ENCODE data around the gene HRG. TPM values are rescaled to one million over a fixed set of nuclear protein-coding genes. Genes with fewer than 3 reads are reported as not detected.

The HRG gene
- polyA plus RNA-seq, 1 of the 3 experiments (the other 2 are of a cell fraction): not detected

GRCh38 chr3:186618318-186618938, 47.4 kb upstream of the HRG start:
- CTCF ChIA-PET: interaction anchor here (1.0 to 8.6 kb wide), 5 partner anchors 10 to 521 kb away, joined by 3 to 167 read pairs (median 16); partner anchors contain the start of gene RPL39L
- H4K20me1 ChIP-seq (ENCODE audit: insufficient read depth): no peaks in the 10 kb centered on the region
- TF ChIP-seq PBX3 (IDR thresholded peaks at IDR 0.05) (no peak), FOXM1 (IDR thresholded peaks at IDR 0.05; ENCODE audit: low read depth) (no peak), USF2 (IDR thresholded peaks at IDR 0.05; ENCODE audit: borderline replicate concordance, low read depth, low read length) (no peak), FOXJ3 (CRISPR knock-in tag; IDR thresholded peaks at IDR 0.05) (no peak), EP300 (IDR thresholded peaks at IDR 0.05; ENCODE audit: borderline replicate concordance in 1 of 2, low read depth in 1 of 2, low read length in 1 of 2) (no peak), RCOR1 (IDR thresholded peaks at IDR 0.05; ENCODE audit: low read length) (no peak), ZBTB33 (IDR thresholded peaks at IDR 0.05; ENCODE audit: borderline replicate concordance, low read depth) (no peak), MEF2A (IDR thresholded peaks at IDR 0.05; ENCODE audit: borderline replicate concordance, low read depth) (no peak), GATA2 (CRISPR knock-in tag; IDR thresholded peaks at IDR 0.05) (no peak), MAX (IDR thresholded peaks at IDR 0.05; ENCODE audit: low read depth) (no peak), NFIC (IDR thresholded peaks at IDR 0.05; ENCODE audit: borderline replicate concordance) (no peak), ELF1 (IDR thresholded peaks at IDR 0.05) (no peak)
- H3K27ac ChIP-seq (ENCODE audit: low read depth in 2 of 2, low read length in 1 of 2): no peak overlapping the region
- H3K9me2 ChIP-seq: no peaks in the 10 kb centered on the region
- no peak for DNase-seq
- no peaks in the 10 kb centered on the region for H3K36me3 ChIP-seq (replicated peaks in 1 of 2; ENCODE audit: control insufficient read depth in 1 of 2, insufficient read depth in 2 of 2, low read length in 1 of 2)
- H3K4me3 ChIP-seq (ENCODE audit: low read depth in 2 of 2, low read length in 1 of 2): no peak overlapping the region
- no peak overlapping the region for H3K4me2 ChIP-seq
- no peak overlapping the region for H3K9ac ChIP-seq
- no peaks in the 10 kb centered on the region for H3F3A ChIP-seq (replicated peaks; ENCODE audit: insufficient read depth)
- WGBS (ENCODE audit: low lambda C conversion rate): 68% methylated on average over 8 of the region's 8 CpGs
- peaks cover 0 to 7% of the 10 kb centered on the region in 2 experiments; a peak in 2 of 4 replicates for H3K4me1 ChIP-seq (ENCODE audit: control insufficient read depth in 1 of 2, insufficient read depth in 2 of 2, low read depth in 1 of 2, low read length in 1 of 2)
- H3K9me3 ChIP-seq: no peaks in the 10 kb centered on the region
- POLR2A ChIA-PET: no interaction called here
- H3K79me2 ChIP-seq (ENCODE audit: insufficient read depth): no peaks in the 10 kb centered on the region
- H2AFZ ChIP-seq (ENCODE audit: low read depth): no peak overlapping the region
- H3K27me3 ChIP-seq (ENCODE audit: insufficient read depth): peaks cover 42% of the 10 kb centered on the region; the same call in 1 of the 2 replicates

GRCh38 chr3:186619787-186620212, 46.0 kb upstream of the HRG start:
- WGBS (ENCODE audit: low lambda C conversion rate): 57% methylated on average over 5 of the region's 5 CpGs
- no peak overlapping the region for H3K4me2 ChIP-seq
- no peak overlapping the region for H3K9ac ChIP-seq
- peaks cover 34% of the 10 kb centered on the region; the same call in 1 of the 2 replicates for H3K27me3 ChIP-seq (ENCODE audit: insufficient read depth)
- H3K4me1 ChIP-seq (ENCODE audit: control insufficient read depth in 1 of 2, insufficient read depth in 2 of 2, low read depth in 1 of 2, low read length in 1 of 2): peaks cover 0 to 3% of the 10 kb centered on the region in 2 experiments; a peak in 2 of 4 replicates
- H4K20me1 ChIP-seq (ENCODE audit: insufficient read depth): no peaks in the 10 kb centered on the region
- H3K9me3 ChIP-seq: no peaks in the 10 kb centered on the region
- no peaks in the 10 kb centered on the region for H3K36me3 ChIP-seq (replicated peaks in 1 of 2; ENCODE audit: control insufficient read depth in 1 of 2, insufficient read depth in 2 of 2, low read length in 1 of 2)
- no peaks in the 10 kb centered on the region for H3F3A ChIP-seq (replicated peaks; ENCODE audit: insufficient read depth)
- ChIA-PET CTCF (interaction anchor here (1.2 to 8.6 kb wide), 2 partner anchors 202 to 636 kb away, joined by 3 to 119 read pairs; no protein-coding TSS in a partner anchor), POLR2A (no interaction called here)
- no peaks in the 10 kb centered on the region for H3K9me2 ChIP-seq
- no peak overlapping the region for H3K4me3 ChIP-seq (ENCODE audit: low read depth in 2 of 2, low read length in 1 of 2)
- H3K27ac ChIP-seq (ENCODE audit: low read depth in 2 of 2, low read length in 1 of 2): no peak overlapping the region
- no peaks in the 10 kb centered on the region for H3K79me2 ChIP-seq (ENCODE audit: insufficient read depth)
- H2AFZ ChIP-seq (ENCODE audit: low read depth): no peak overlapping the region
- DNase-seq: no peak
- no peak for TF ChIP-seq RFX5 (IDR thresholded peaks at IDR 0.05; ENCODE audit: low read length)
- no peak for TF ChIP-seq NFIC (IDR thresholded peaks at IDR 0.05; ENCODE audit: borderline replicate concordance)
- TF ChIP-seq EP300 (IDR thresholded peaks at IDR 0.05; ENCODE audit: borderline replicate concordance in 1 of 2, low read depth in 1 of 2, low read length in 1 of 2): no peak
- no peak for TF ChIP-seq PBX3 (IDR thresholded peaks at IDR 0.05)
- TF ChIP-seq ELF1 (IDR thresholded peaks at IDR 0.05): no peak
- no peak for TF ChIP-seq GATA2 (CRISPR knock-in tag; IDR thresholded peaks at IDR 0.05)
- TF ChIP-seq USF2 (IDR thresholded peaks at IDR 0.05; ENCODE audit: borderline replicate concordance, low read depth, low read length): no peak
- no peak for TF ChIP-seq GABPA (IDR thresholded peaks at IDR 0.05; ENCODE audit: low read depth)
- no peak for TF ChIP-seq REST (IDR thresholded peaks at IDR 0.05; ENCODE audit: low read depth, low read length)

All from SK-N-SH (cell line).